HCT116 (cell line): ENCODE results near the gene RHPN2. TPM values are rescaled to one million over a fixed set of nuclear protein-coding genes. Genes with fewer than 3 reads are reported as not detected.

ENCODE experiments used
- ATAC-seq: fragments of 200-7000 bp; cut with Tn5 transposase; 2 replicates; pipeline ENCODE4 v1.9.1; 2020; ENCODE audit warnings: mild to moderate bottlenecking, moderate library complexity
- BruUV-seq: library from RNA; stranded (reverse); fragments of 400-500 nt; replicated peaks from 2 replicates; lab custom pipeline; 2021; lab: Mats Ljungman, UMichigan
- CTCF ChIA-PET: fragments of 300-600 bp; sonication (Branson Sonifier 250); formaldehyde crosslinking; loops from one replicate; lab custom pipeline; 2021; ENCODE audit warnings: antibody characterized with exemption; lab: Charles Lee
- POLR2A ChIA-PET: fragments of 300-600, 350-600 bp; sonication (Branson Sonifier 250); formaldehyde crosslinking; loops from one replicate; lab custom pipeline; 2021; ENCODE audit warnings: antibody characterized with exemption; lab: Charles Lee
- RAD21 ChIA-PET, 2 experiments: fragments of 300-600 bp; sonication (Branson Sonifier 250); formaldehyde crosslinking; loops; one replicate each; lab custom pipeline; 2023; ENCODE audit warnings: low total read pairs in 2 of 2; ENCODE audit not compliant: uncharacterized antibody in 2 of 2, unreplicated experiment in 2 of 2, low non-redundant PET in 1 of 2; lab: Charles Lee
- DNase-seq: peaks from one replicate; pipeline ENCODE4 v3.0.0-alpha.2; 2010; ENCODE audit warnings: low read depth, low spot score
- H2AFZ ChIP-seq: fragments of 200-600 bp; shearing (Covaris generic), sonication (generic); 2 replicates; pipeline ENCODE4 v1.6.1; 2017; ENCODE audit warnings: low read depth, mixed run types, mixed read lengths, antibody characterized with exemption, low read length; ENCODE audit not compliant: poor library complexity, severe bottlenecking
- H3K27ac ChIP-seq: 2 replicates; pipeline ENCODE4 v1.5.1; 2012; ENCODE audit warnings: low read depth, low read length
- H3K27me3 ChIP-seq: fragments of 200-600 bp; sonication (generic); 2 replicates; pipeline ENCODE4 v1.6.1; 2016; ENCODE audit warnings: mixed run types, low read length, mixed read lengths; ENCODE audit not compliant: insufficient read depth
- H3K36me3 ChIP-seq, 2 experiments: fragments of 200-500 bp in 1 of 2; fragments of 200-600 bp in 1 of 2; sonication (Bioruptor generic) in 1 of 2; sonication (generic) in 1 of 2; 2 replicates each; pipeline versions ENCODE4 v1.5.1 to v1.6.1; 2014 to 2016; ENCODE audit warnings: low read length in 2 of 2, inconsistent platforms in 1 of 2, mixed read lengths in 1 of 2, mixed run types in 1 of 2; ENCODE audit not compliant: insufficient read depth in 2 of 2, control insufficient read depth in 1 of 2
- H3K4me1 ChIP-seq, 2 experiments: fragments of 200-600 bp in 1 of 2; sonication (generic) in 1 of 2; 2 replicates each; pipeline versions ENCODE4 v1.5.1 to v1.6.1; 2012 to 2017; ENCODE audit warnings: low read length in 2 of 2, inconsistent platforms in 1 of 2, mild to moderate bottlenecking in 1 of 2, mixed read lengths in 1 of 2, mixed run types in 1 of 2, moderate library complexity in 1 of 2; ENCODE audit not compliant: insufficient read depth in 2 of 2, control insufficient read depth in 1 of 2
- H3K4me2 ChIP-seq: fragments of 200-600 bp; sonication (generic); 2 replicates; pipeline ENCODE4 v1.6.1; 2017; ENCODE audit warnings: mixed run types, low read length, mixed read lengths
- H3K4me3 ChIP-seq, 2 experiments: fragments of 200-600 bp in 1 of 2; sonication (generic) in 1 of 2; replicated peaks in 1 of 2; 2 replicates each; pipeline ENCODE4 v1.5.1; 2011 to 2016; ENCODE audit warnings: low read length in 2 of 2, control low read depth in 1 of 2, low read depth in 1 of 2, mild to moderate bottlenecking in 1 of 2, mixed read lengths in 1 of 2, mixed run types in 1 of 2
- H3K79me2 ChIP-seq: fragments of 200-600 bp; sonication (generic); 2 replicates; pipeline ENCODE4 v1.6.1; 2017; ENCODE audit warnings: mild to moderate bottlenecking, mixed run types, low read length, moderate library complexity, mixed read lengths; ENCODE audit not compliant: insufficient read depth
- H3K9ac ChIP-seq: fragments of 200-600 bp; sonication (generic); 2 replicates; pipeline ENCODE4 v1.6.1; 2016; ENCODE audit warnings: low read length, mixed read lengths
- H3K9me2 ChIP-seq: fragments of 200-600 bp; sonication (generic), shearing (Covaris generic); 2 replicates; pipeline ENCODE4 v1.6.1; 2017; ENCODE audit warnings: mixed run types, mild to moderate bottlenecking, moderate library complexity; ENCODE audit not compliant: insufficient read depth
- H3K9me3 ChIP-seq, 2 experiments: fragments of 200-500 bp in 1 of 2; fragments of 200-600 bp in 1 of 2; sonication (Bioruptor generic) in 1 of 2; sonication (generic) in 1 of 2; 2 replicates each; pipeline ENCODE4 v1.6.1; 2014 to 2017; ENCODE audit warnings: low read length in 2 of 2, mixed read lengths in 2 of 2, inconsistent platforms in 1 of 2, low read depth in 1 of 2, mild to moderate bottlenecking in 1 of 2, mixed run types in 1 of 2, moderate library complexity in 1 of 2; ENCODE audit not compliant: control insufficient read depth in 1 of 2, insufficient read depth in 1 of 2
- H4K20me1 ChIP-seq: fragments of 200-600 bp; sonication (generic), shearing (Covaris generic); 2 replicates; pipeline ENCODE4 v1.6.1; 2017; ENCODE audit warnings: mixed run types, mild to moderate bottlenecking, moderate library complexity; ENCODE audit not compliant: insufficient read depth
- ATF3 ChIP-seq: IDR thresholded peaks from 2 replicates; pipeline ENCODE4 v1.6.1; 2012
- CBX3 ChIP-seq: IDR thresholded peaks from 2 replicates; pipeline ENCODE4 v1.6.1; 2012; ENCODE audit warnings: low read depth
- CEBPB ChIP-seq: IDR thresholded peaks from 2 replicates; pipeline ENCODE4 v1.6.1; 2012; ENCODE audit warnings: low read depth
- CTCF ChIP-seq, 3 experiments: fragments of 200-600 bp in 1 of 3; sonication (generic) in 1 of 3; IDR thresholded peaks in 2 of 3; conservative IDR thresholded peaks in 1 of 3; 2 replicates each; pipeline ENCODE4 v1.5.1; 2012 to 2017; ENCODE audit warnings: low read depth in 2 of 3, low read length in 2 of 3, antibody characterized with exemption in 1 of 3, borderline replicate concordance in 1 of 3, control low read depth in 1 of 3, mild to moderate bottlenecking in 1 of 3, mixed read lengths in 1 of 3, mixed run types in 1 of 3, moderate library complexity in 1 of 3; ENCODE audit not compliant: insufficient read depth in 1 of 3
- ELF1 ChIP-seq: IDR thresholded peaks from 2 replicates; pipeline ENCODE4 v1.6.1; 2012; ENCODE audit warnings: low read depth, borderline replicate concordance
- EZH2 ChIP-seq: fragments of 200-600 bp; sonication (generic); IDR thresholded peaks from 2 replicates; pipeline ENCODE4 v1.6.1; 2017; ENCODE audit warnings: antibody characterized with exemption, mixed run types
- EZH2phosphoT487 ChIP-seq: fragments of 200-600 bp; IDR thresholded peaks from 2 replicates; pipeline ENCODE4 v1.6.1; 2018; ENCODE audit warnings: antibody characterized with exemption, borderline replicate concordance
- JUND ChIP-seq: IDR thresholded peaks from 2 replicates; pipeline ENCODE4 v1.6.1; 2012
- MAX ChIP-seq: IDR thresholded peaks from 2 replicates; pipeline ENCODE4 v1.6.1; 2012
- POLR2A ChIP-seq: IDR thresholded peaks from 2 replicates; pipeline ENCODE4 v1.7.0; 2011; ENCODE audit warnings: borderline replicate concordance; ENCODE audit not compliant: insufficient read depth, insufficient read length; ENCODE audit errors: extremely low read depth
- POLR2AphosphoS5 ChIP-seq: IDR thresholded peaks from 2 replicates; pipeline ENCODE4 v1.6.1; 2011; ENCODE audit warnings: mild to moderate bottlenecking, low read depth, low read length, moderate library complexity
- RAD21 ChIP-seq: IDR thresholded peaks from 2 replicates; pipeline ENCODE4 v1.6.1; 2012; ENCODE audit warnings: low read depth, mild to moderate bottlenecking
- SIN3A ChIP-seq: IDR thresholded peaks from 2 replicates; pipeline ENCODE4 v1.6.1; 2012; ENCODE audit warnings: low read depth
- SP1 ChIP-seq: IDR thresholded peaks from 2 replicates; pipeline ENCODE4 v1.6.1; 2012; ENCODE audit warnings: low read depth
- TCF7L2 ChIP-seq: IDR thresholded peaks from 2 replicates; pipeline ENCODE4 v1.7.0; 2011; ENCODE audit warnings: borderline replicate concordance, inconsistent platforms; ENCODE audit not compliant: insufficient read depth, insufficient read length; ENCODE audit errors: extremely low read depth
- YY1 ChIP-seq: IDR thresholded peaks from 2 replicates; pipeline ENCODE4 v1.6.1; 2011; ENCODE audit warnings: low read length, low read depth, moderate library complexity, mild to moderate bottlenecking; ENCODE audit not compliant: insufficient replicate concordance; ENCODE audit errors: extremely low read depth
- ZBTB33 ChIP-seq: IDR thresholded peaks from 2 replicates; pipeline ENCODE4 v1.6.1; 2011; ENCODE audit warnings: mild to moderate bottlenecking, low read length, moderate library complexity; ENCODE audit not compliant: insufficient replicate concordance; ENCODE audit errors: extremely low read depth
- ZFX ChIP-seq: fragments of 450-650 bp; IDR thresholded peaks from 2 replicates; pipeline ENCODE4 v1.6.1; 2017
- ZNF274 ChIP-seq: fragments of 200-500 bp; sonication (Bioruptor generic); IDR thresholded peaks from 2 replicates; pipeline ENCODE4 v1.6.1; 2014; ENCODE audit warnings: mild to moderate bottlenecking, low read depth, low read length, inconsistent platforms
- intact Hi-C: fragments of 100-400 bp; cut with micrococcal nuclease; formaldehyde crosslinking; loops from 2 replicates; pipeline ENCODE4 v1.10.0; 2022
- total RNA-seq: library from RNA; stranded (reverse); gene quantifications from one replicate; pipeline ENCODE4 v1.2.1, GENCODE V29; 2021; ENCODE audit not compliant: unreplicated experiment

The RHPN2 gene
- total RNA-seq, 1 experiment from 2014 or later, result 33.3 TPM

- TF ChIP-seq ZNF274 (no peak), POLR2A (no peak)
Observed at GRCh38 chr19:33048806-33049676, 15.6 kb downstream of the RHPN2 start (continued).

GRCh38 chr19:33047422-33047821 is 17.3 kb downstream of the RHPN2 start:
- BruUV-seq, result no TSS peak
- DNase-seq (peak; percentile 96), ATAC-seq (peak; percentile 100)
- Histone ChIP-seq H3K4me1 (peaks cover 62 to 81% of the 10 kb centered on the region in 2 experiments), H3K4me2 (peak overlapping the region; percentile 70), H3K9me3 (no peaks in the 10 kb centered on the region), H4K20me1 (no peaks in the 10 kb centered on the region), H3K79me2 (peaks cover 85% of the 10 kb centered on the region), H2AFZ (no peak overlapping the region), H3K27me3 (no peaks in the 10 kb centered on the region), H3K9me2 (no peaks in the 10 kb centered on the region), H3K4me3 (peak overlapping the region; percentile 8 to 45), H3K36me3 (peaks cover 3 to 11% of the 10 kb centered on the region in 2 experiments; a peak in 3 of 4 replicates), H3K9ac (peak overlapping the region; percentile 60), H3K27ac (peak overlapping the region; percentile 76)
- POLR2A ChIA-PET, result interaction anchor here (1.3 to 1.4 kb wide), 2 partner anchors 9 to 18 kb away, joined by 6 to 7 read pairs; partner anchors contain the start of gene RHPN2
- intact Hi-C loops, result no loop called here
- CTCF ChIA-PET, result interaction anchor here (1.4 kb wide), 1 partner anchor 71 kb away, joined by 4 read pairs; no protein-coding TSS in a partner anchor
- RAD21 ChIA-PET, result no interaction called here
- no peak for TF ChIP-seq ZFX
- no peak for TF ChIP-seq ELF1
- peak; percentile 77; the same call in 1 of the 2 replicates for TF ChIP-seq SIN3A
- no peak for TF ChIP-seq CTCF (IDR thresholded peaks at IDR 0.05 in 2 of 3, conservative IDR thresholded peaks at IDR 0.05 in 1 of 3; ENCODE audit: borderline replicate concordance in 1 of 3, insufficient read depth in 1 of 3, low read depth in 2 of 3, low read length in 2 of 3)
- TF ChIP-seq JUND, result peak; percentile 73
- TF ChIP-seq CBX3, result peak; percentile 70; the same call in 1 of the 2 replicates
- TF ChIP-seq ZBTB33, result peak; percentile 29
- TF ChIP-seq EZH2phosphoT487, result no peak
- TF ChIP-seq MAX, result peak; percentile 60
- TF ChIP-seq RAD21, result no peak
- TF ChIP-seq YY1, result peak; percentile 21
- no peak for TF ChIP-seq EZH2
- peak; percentile 56; the same call in 1 of the 2 replicates for TF ChIP-seq CEBPB
- TF ChIP-seq POLR2AphosphoS5, result peak; percentile 53; the same call in 1 of the 2 replicates
- TF ChIP-seq SP1, result peak; percentile 93
- no peak for TF ChIP-seq TCF7L2
- no peak for TF ChIP-seq ATF3
